H7 (cell line): ENCODE measurements around the gene METTL13. TPM values are rescaled to one million over a fixed set of nuclear protein-coding genes. Genes with fewer than 3 reads are reported as not detected.
A peak's percentile ranks its signal among the peaks of the same experiment; 100 is the strongest.

Experiments
- DNase-seq: peaks from one replicate; pipeline ENCODE4 v3.0.0; 2012
- H3K27me3 ChIP-seq: 2 replicates; pipeline ENCODE4 v1.6.0; 2011; ENCODE audit warnings: mild to moderate bottlenecking, low read length; ENCODE audit not compliant: control insufficient read depth, insufficient read depth
- H3K36me3 ChIP-seq: replicated peaks from 2 replicates; pipeline ENCODE4 v1.5.1; 2011; ENCODE audit warnings: low read length; ENCODE audit not compliant: control insufficient read depth, insufficient read depth
- H3K4me3 ChIP-seq: 2 replicates; pipeline ENCODE4 v1.5.1; 2011; ENCODE audit warnings: low read depth, mild to moderate bottlenecking, control low read depth, low read length, moderate library complexity; ENCODE audit not compliant: insufficient read depth
- total RNA-seq: library from RNA; depleted of rRNA; stranded (reverse); fragments of >200 nt; shearing (Covaris generic); gene quantifications from 2 replicates; pipeline ENCODE4 v1.2.3, GENCODE V29; 2014; rRNA removed

The METTL13 gene
- total RNA-seq, 1 experiment from 2014 or later = 49.5 TPM

GRCh38 chr1:171835891-171836290, 54.4 kb downstream of the METTL13 start:
- Histone ChIP-seq H3K4me3 (no peak overlapping the region), H3K27me3 (peaks cover 7% of the 10 kb centered on the region; the same call in 1 of the 2 replicates), H3K36me3 (no peaks in the 10 kb centered on the region)
- no peak for DNase-seq

- DNase-seq = peak; percentile 97
- Histone ChIP-seq H3K27me3 (peaks cover 20% of the 10 kb centered on the region; the same call in 1 of the 2 replicates), H3K36me3 (no peaks in the 10 kb centered on the region), H3K4me3 (peak within 1 kb of the TSS; percentile 78)
Observed at GRCh38 chr1:171841050-171841910, 59.8 kb downstream of the METTL13 start, which contains the start of gene DNM3. TSS of gene DNM3 (plus strand) at chr1:171841498. CDS start at chr1:171841657, 159 bp downstream.

- Histone ChIP-seq H3K27me3 (peaks cover 20% of the 10 kb centered on the region; the same call in 1 of the 2 replicates), H3K4me3 (peak overlapping the region; percentile 78), H3K36me3 (no peaks in the 10 kb centered on the region)
- DNase-seq = peak; percentile 82
Observed at GRCh38 chr1:171841931-171842761, 60.7 kb downstream of the METTL13 start.

- no peak for DNase-seq
- Histone ChIP-seq H3K4me3 (no peak overlapping the region), H3K36me3 (no peaks in the 10 kb centered on the region), H3K27me3 (peaks cover 20% of the 10 kb centered on the region; the same call in 1 of the 2 replicates)
Observed at GRCh38 chr1:171844381-171844780, 62.9 kb downstream of the METTL13 start.

- peaks cover 13% of the 10 kb centered on the region; the same call in 1 of the 2 replicates for H3K27me3 ChIP-seq
- H3K4me3 ChIP-seq = no peak overlapping the region
- H3K36me3 ChIP-seq = no peaks in the 10 kb centered on the region
- DNase-seq = no peak
Observed at GRCh38 chr1:171845998-171846397, 64.5 kb downstream of the METTL13 start.

Other genes starting within 250 kb of the METTL13 start
- gene MYOCOS, start 159.4 kb upstream of the METTL13 start, total RNA-seq = not detected in 2 replicates
- gene MYOC, start 129.0 kb upstream of the METTL13 start, total RNA-seq = not detected in 2 replicates
- gene VAMP4, start 39.6 kb upstream of the METTL13 start, total RNA-seq = 8.2 and 10.9 TPM in 2 replicates
- gene DNM3, start 59.8 kb downstream of the METTL13 start, total RNA-seq = 0.73 and 2.0 TPM in 2 replicates